HepG2 (cell line): ENCODE measurements around the gene HYCC2. TPM values are rescaled to one million over a fixed set of nuclear protein-coding genes. Genes with fewer than 3 reads are reported as not detected.

Experiments
- CBX1 ChIP-seq: IDR thresholded peaks from one replicate; pipeline ENCODE4 v1.6.1; 2016; ENCODE audit warnings: antibody characterized with exemption, low read depth
- DPF2 ChIP-seq: sonication (generic); formaldehyde crosslinking; IDR thresholded peaks from 2 replicates; pipeline ENCODE4 v1.4.0; 2020; ENCODE audit warnings: mild to moderate bottlenecking, low read depth, missing genetic modification reagents, borderline replicate concordance
- KLF16 ChIP-seq, 2 experiments: sonication (generic) in 1 of 2; formaldehyde crosslinking in 1 of 2; IDR thresholded peaks; 2 replicates each; pipeline versions ENCODE4 v1.6.1 to v1.8.0; 2016 to 2023; ENCODE audit warnings: missing genetic modification reagents in 2 of 2, missing compliant biosample characterization in 1 of 2
- MED8 ChIP-seq: sonication (generic); formaldehyde crosslinking; IDR thresholded peaks from 2 replicates; pipeline ENCODE4 v1.8.1; 2023; ENCODE audit warnings: mild to moderate bottlenecking, missing genetic modification reagents; ENCODE audit not compliant: insufficient replicate concordance
- MEF2D ChIP-seq: sonication (generic); formaldehyde crosslinking; IDR thresholded peaks from 2 replicates; pipeline ENCODE4 v1.5.1; 2020; ENCODE audit warnings: mild to moderate bottlenecking, missing genetic modification reagents
- MIER2 ChIP-seq: IDR thresholded peaks from 2 replicates; pipeline ENCODE4 v1.6.1; 2016; ENCODE audit warnings: missing biosample characterization, missing genetic modification reagents
- MTF2 ChIP-seq: sonication (generic); formaldehyde crosslinking; IDR thresholded peaks from 2 replicates; pipeline ENCODE4 v1.5.0; 2020; ENCODE audit warnings: missing genetic modification reagents, borderline replicate concordance
- NCOA1 ChIP-seq: sonication (generic); formaldehyde crosslinking; IDR thresholded peaks from 2 replicates; pipeline ENCODE4 v1.9.0; 2021; ENCODE audit warnings: missing genetic modification reagents
- PAX8 ChIP-seq: sonication (generic); formaldehyde crosslinking; IDR thresholded peaks from 2 replicates; pipeline ENCODE4 v1.8.0; 2022; ENCODE audit warnings: mild to moderate bottlenecking, missing genetic modification reagents, borderline replicate concordance
- PITX1 ChIP-seq: sonication (generic); formaldehyde crosslinking; IDR thresholded peaks from 2 replicates; pipeline ENCODE4 v1.5.1; 2020; ENCODE audit warnings: mild to moderate bottlenecking, missing genetic modification reagents
- RAD51 ChIP-seq: fragments of 450-650 bp; IDR thresholded peaks from 2 replicates; pipeline ENCODE4 v1.6.1; 2016; ENCODE audit warnings: borderline replicate concordance
- ZC3H4 ChIP-seq: sonication (generic); formaldehyde crosslinking; IDR thresholded peaks from 2 replicates; pipeline ENCODE4 v1.4.0; 2020; ENCODE audit warnings: missing genetic modification reagents, borderline replicate concordance
- ZNF317 ChIP-seq: sonication (generic); formaldehyde crosslinking; IDR thresholded peaks from 2 replicates; pipeline ENCODE4 v1.5.0; 2020; ENCODE audit warnings: mild to moderate bottlenecking, missing genetic modification reagents
- ZNF331 ChIP-seq: sonication (generic); formaldehyde crosslinking; IDR thresholded peaks from 2 replicates; pipeline ENCODE4 v1.4.0; 2020; ENCODE audit warnings: missing genetic modification reagents
- ZNF501 ChIP-seq: sonication (generic); formaldehyde crosslinking; IDR thresholded peaks from 2 replicates; pipeline ENCODE4 v1.5.1; 2020; ENCODE audit warnings: mild to moderate bottlenecking, moderate library complexity, missing genetic modification reagents
- ZSCAN12 ChIP-seq: sonication (generic); formaldehyde crosslinking; IDR thresholded peaks from 2 replicates; pipeline ENCODE4 v1.9.0; 2021; ENCODE audit warnings: mild to moderate bottlenecking, missing genetic modification reagents
- polyA plus RNA-seq, 8 experiments: library from polyadenylated mRNA; depleted of rRNA in 3 of 8; stranded (reverse) in 7 of 8; unstranded in 1 of 8; fragments of >200 nt; fragmentation: Illumina TruSeq in 4 of 8; extraction: Trizol in 4 of 8; gene quantifications; 2 replicates each; pipeline versions ENCODE4 v1.2.1 to v1.2.3, GENCODE V29; 2011 to 2016; ENCODE audit warnings: low read depth in 4 of 8, missing spikeins in 1 of 8, mixed read lengths in 1 of 8; ENCODE audit not compliant: insufficient read depth in 1 of 8
- total RNA-seq, 5 experiments: library from RNA; depleted of rRNA; stranded (reverse); fragments of >200 nt; fragmentation: Illumina TruSeq; extraction: Trizol; gene quantifications; 2 replicates each; pipeline ENCODE4 v1.2.3, GENCODE V29; 2016; ENCODE audit warnings: low read depth in 1 of 5
- TF ChIP-seq, protein P1 (sequence below): IDR thresholded peaks from 2 replicates; pipeline ENCODE4 v1.6.1; 2016; ENCODE audit warnings: mild to moderate bottlenecking, missing biosample characterization, missing genetic modification reagents
- TF ChIP-seq, protein P2 (sequence below): sonication (generic); formaldehyde crosslinking; IDR thresholded peaks from 2 replicates; pipeline ENCODE4 v1.8.0; 2022; ENCODE audit warnings: low read depth, missing genetic modification reagents
- TF ChIP-seq, protein P3 (sequence below): sonication (generic); formaldehyde crosslinking; IDR thresholded peaks from 2 replicates; pipeline ENCODE4 v1.4.0; 2020; ENCODE audit warnings: mild to moderate bottlenecking, missing genetic modification reagents
- TF ChIP-seq, protein P4 (sequence below): IDR thresholded peaks from 2 replicates; pipeline ENCODE4 v1.6.1; 2016; ENCODE audit warnings: low read depth, missing genetic modification reagents, missing compliant biosample characterization

HYCC2 gene
- total and polyA plus RNA-seq, 2 of the 13 experiments (the other 11 are each of a cell fraction or from before 2014, with no cell fraction given), result 4.7 to 13.9 TPM

DNA sequence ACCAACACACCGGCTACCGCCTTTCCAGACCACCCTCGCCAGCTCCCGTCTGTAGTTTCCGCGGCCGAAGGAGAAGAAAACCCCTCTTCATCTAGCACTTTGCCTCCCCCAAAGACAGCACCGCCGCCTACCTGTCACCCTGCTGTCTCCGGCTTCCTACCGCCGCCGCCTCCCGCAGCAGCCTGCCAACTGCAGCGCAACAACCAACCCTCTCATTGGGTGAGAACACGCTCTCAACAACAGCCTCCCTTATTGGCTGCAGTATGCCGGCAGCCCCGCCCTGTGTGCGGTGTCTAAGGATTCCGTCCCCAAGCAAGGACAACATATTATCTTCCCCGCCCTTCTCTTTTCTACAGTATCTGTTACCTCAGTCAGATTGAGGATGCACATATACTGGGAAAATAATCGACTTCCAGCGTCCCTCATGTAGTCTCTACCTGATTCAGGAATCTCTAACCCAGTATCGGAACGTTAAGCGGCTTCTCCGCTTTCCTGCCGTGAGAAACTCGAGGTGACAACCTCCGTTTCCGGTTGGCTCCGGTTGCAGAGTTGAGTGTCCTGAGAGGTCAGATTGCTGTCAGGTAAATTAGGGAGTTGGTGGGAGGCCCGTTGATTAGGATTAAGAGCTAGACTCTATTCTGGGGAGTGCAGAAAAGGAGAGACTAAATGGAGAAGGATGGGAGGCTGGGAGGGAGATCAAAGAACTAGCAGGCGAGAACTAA, at the start of gene HYCC2, which contains the start of gene NDUFB3 (continued):
- TF ChIP-seq PAX8 (0 out of 2 replicates have a peak, but pooled peaks have one; percentile 77), ZC3H4 (CRISPR knock-in tag) (no peak), ZSCAN12 (no peak), ZNF501 (peak; percentile 100), PITX1 (CRISPR knock-in tag) (peak; percentile 80), MED8 (peak; percentile 78), DPF2 (CRISPR knock-in tag) (no peak; the same call in 1 of the 2 replicates), MTF2 (CRISPR knock-in tag) (no peak; the same call in 1 of the 2 replicates), ZNF317 (CRISPR knock-in tag) (peak; percentile 84), NCOA1 (CRISPR knock-in tag) (peak; percentile 89; the same call in 1 of the 2 replicates), MEF2D (CRISPR knock-in tag) (peak; percentile 56; the same call in 1 of the 2 replicates), MIER2 (CRISPR knock-in tag) (peak; percentile 81; the same call in 1 of the 2 replicates), KLF16 (CRISPR knock-in tag; IDR thresholded peaks at IDR 0.05) (peak in 1 of 2 experiments; percentile 97; a peak in 2 of 4 replicates), CBX1 (peak; percentile 43), RAD51 (no peak), ZNF331 (CRISPR knock-in tag) (peak; percentile 89)
- TF ChIP-seq, protein P1, sequence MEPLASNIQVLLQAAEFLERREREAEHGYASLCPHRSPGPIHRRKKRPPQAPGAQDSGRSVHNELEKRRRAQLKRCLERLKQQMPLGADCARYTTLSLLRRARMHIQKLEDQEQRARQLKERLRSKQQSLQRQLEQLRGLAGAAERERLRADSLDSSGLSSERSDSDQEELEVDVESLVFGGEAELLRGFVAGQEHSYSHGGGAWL, result 0 out of 2 replicates have a peak, but pooled peaks have one; percentile 59
- TF ChIP-seq, protein P2, sequence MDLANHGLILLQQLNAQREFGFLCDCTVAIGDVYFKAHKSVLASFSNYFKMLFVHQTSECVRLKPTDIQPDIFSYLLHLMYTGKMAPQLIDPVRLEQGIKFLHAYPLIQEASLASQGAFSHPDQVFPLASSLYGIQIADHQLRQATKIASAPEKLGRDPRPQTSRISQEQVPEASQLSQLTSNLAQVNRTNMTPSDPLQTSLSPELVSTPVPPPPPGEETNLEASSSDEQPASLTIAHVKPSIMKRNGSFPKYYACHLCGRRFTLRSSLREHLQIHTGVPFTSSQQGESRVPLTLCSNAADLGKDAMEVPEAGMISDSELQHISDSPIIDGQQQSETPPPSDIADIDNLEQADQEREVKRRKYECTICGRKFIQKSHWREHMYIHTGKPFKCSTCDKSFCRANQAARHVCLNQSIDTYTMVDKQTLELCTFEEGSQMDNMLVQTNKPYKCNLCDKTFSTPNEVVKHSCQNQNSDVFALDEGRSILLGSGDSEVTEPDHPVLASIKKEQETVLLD (CRISPR knock-in tag), result peak; percentile 89
- TF ChIP-seq, protein P3, sequence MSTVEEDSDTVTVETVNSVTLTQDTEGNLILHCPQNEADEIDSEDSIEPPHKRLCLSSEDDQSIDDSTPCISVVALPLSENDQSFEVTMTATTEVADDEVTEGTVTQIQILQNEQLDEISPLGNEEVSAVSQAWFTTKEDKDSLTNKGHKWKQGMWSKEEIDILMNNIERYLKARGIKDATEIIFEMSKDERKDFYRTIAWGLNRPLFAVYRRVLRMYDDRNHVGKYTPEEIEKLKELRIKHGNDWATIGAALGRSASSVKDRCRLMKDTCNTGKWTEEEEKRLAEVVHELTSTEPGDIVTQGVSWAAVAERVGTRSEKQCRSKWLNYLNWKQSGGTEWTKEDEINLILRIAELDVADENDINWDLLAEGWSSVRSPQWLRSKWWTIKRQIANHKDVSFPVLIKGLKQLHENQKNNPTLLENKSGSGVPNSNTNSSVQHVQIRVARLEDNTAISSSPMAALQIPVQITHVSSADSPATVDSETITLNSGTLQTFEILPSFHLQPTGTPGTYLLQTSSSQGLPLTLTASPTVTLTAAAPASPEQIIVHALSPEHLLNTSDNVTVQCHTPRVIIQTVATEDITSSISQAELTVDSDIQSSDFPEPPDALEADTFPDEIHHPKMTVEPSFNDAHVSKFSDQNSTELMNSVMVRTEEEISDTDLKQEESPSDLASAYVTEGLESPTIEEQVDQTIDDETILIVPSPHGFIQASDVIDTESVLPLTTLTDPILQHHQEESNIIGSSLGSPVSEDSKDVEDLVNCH (CRISPR knock-in tag), result peak; percentile 85; the same call in 1 of the 2 replicates
- TF ChIP-seq, protein P4, sequence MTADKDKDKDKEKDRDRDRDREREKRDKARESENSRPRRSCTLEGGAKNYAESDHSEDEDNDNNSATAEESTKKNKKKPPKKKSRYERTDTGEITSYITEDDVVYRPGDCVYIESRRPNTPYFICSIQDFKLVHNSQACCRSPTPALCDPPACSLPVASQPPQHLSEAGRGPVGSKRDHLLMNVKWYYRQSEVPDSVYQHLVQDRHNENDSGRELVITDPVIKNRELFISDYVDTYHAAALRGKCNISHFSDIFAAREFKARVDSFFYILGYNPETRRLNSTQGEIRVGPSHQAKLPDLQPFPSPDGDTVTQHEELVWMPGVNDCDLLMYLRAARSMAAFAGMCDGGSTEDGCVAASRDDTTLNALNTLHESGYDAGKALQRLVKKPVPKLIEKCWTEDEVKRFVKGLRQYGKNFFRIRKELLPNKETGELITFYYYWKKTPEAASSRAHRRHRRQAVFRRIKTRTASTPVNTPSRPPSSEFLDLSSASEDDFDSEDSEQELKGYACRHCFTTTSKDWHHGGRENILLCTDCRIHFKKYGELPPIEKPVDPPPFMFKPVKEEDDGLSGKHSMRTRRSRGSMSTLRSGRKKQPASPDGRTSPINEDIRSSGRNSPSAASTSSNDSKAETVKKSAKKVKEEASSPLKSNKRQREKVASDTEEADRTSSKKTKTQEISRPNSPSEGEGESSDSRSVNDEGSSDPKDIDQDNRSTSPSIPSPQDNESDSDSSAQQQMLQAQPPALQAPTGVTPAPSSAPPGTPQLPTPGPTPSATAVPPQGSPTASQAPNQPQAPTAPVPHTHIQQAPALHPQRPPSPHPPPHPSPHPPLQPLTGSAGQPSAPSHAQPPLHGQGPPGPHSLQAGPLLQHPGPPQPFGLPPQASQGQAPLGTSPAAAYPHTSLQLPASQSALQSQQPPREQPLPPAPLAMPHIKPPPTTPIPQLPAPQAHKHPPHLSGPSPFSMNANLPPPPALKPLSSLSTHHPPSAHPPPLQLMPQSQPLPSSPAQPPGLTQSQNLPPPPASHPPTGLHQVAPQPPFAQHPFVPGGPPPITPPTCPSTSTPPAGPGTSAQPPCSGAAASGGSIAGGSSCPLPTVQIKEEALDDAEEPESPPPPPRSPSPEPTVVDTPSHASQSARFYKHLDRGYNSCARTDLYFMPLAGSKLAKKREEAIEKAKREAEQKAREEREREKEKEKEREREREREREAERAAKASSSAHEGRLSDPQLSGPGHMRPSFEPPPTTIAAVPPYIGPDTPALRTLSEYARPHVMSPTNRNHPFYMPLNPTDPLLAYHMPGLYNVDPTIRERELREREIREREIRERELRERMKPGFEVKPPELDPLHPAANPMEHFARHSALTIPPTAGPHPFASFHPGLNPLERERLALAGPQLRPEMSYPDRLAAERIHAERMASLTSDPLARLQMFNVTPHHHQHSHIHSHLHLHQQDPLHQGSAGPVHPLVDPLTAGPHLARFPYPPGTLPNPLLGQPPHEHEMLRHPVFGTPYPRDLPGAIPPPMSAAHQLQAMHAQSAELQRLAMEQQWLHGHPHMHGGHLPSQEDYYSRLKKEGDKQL (CRISPR knock-in tag), result peak; percentile 70
